ENCODE results near the gene QRICH2.

DNA sequence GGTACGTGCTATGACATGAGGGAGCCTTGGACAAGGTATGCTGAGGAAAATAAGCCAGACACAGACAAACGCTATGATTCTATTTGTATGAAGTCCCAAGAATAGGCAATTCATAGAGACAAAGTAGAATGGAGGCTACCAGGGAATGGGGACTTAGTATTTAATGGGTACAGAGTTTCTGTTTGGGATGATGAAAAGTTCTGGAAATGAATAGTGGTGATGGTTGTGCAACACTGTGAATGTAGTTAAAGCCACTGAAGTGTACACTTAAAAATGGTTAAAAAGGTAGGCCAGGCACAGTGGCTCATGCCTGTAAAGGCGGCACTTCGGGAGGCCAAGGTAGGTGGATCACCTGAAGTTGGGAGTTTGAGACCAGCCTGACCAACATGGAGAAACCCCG is 42.4 kb upstream of the QRICH2 start:
- TF ChIP-seq, protein P1, sequence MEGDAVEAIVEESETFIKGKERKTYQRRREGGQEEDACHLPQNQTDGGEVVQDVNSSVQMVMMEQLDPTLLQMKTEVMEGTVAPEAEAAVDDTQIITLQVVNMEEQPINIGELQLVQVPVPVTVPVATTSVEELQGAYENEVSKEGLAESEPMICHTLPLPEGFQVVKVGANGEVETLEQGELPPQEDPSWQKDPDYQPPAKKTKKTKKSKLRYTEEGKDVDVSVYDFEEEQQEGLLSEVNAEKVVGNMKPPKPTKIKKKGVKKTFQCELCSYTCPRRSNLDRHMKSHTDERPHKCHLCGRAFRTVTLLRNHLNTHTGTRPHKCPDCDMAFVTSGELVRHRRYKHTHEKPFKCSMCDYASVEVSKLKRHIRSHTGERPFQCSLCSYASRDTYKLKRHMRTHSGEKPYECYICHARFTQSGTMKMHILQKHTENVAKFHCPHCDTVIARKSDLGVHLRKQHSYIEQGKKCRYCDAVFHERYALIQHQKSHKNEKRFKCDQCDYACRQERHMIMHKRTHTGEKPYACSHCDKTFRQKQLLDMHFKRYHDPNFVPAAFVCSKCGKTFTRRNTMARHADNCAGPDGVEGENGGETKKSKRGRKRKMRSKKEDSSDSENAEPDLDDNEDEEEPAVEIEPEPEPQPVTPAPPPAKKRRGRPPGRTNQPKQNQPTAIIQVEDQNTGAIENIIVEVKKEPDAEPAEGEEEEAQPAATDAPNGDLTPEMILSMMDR (IDR thresholded peaks at IDR 0.05; ENCODE audit: insufficient read depth, low read length, poor library complexity, severe bottlenecking), result no peak
- TF ChIP-seq EZH2phosphoT487 (conservative IDR thresholded peaks at IDR 0.05; ENCODE audit: low read length), result no peak
